HCT116 (cell line): ENCODE measurements around the gene ZBTB21. TPM values are rescaled to one million over a fixed set of nuclear protein-coding genes. Genes with fewer than 3 reads are reported as not detected.

Experiments
- ATAC-seq: fragments of 200-7000 bp; cut with Tn5 transposase; 2 replicates; pipeline ENCODE4 v1.9.1; 2020; ENCODE audit warnings: mild to moderate bottlenecking, moderate library complexity
- BruUV-seq: library from RNA; stranded (reverse); fragments of 400-500 nt; replicated peaks from 2 replicates; lab custom pipeline; 2021; lab: Mats Ljungman, UMichigan
- CTCF ChIA-PET: fragments of 300-600 bp; sonication (Branson Sonifier 250); formaldehyde crosslinking; loops from one replicate; lab custom pipeline; 2021; ENCODE audit warnings: antibody characterized with exemption; lab: Charles Lee
- POLR2A ChIA-PET: fragments of 300-600, 350-600 bp; sonication (Branson Sonifier 250); formaldehyde crosslinking; loops from one replicate; lab custom pipeline; 2021; ENCODE audit warnings: antibody characterized with exemption; lab: Charles Lee
- RAD21 ChIA-PET, 2 experiments: fragments of 300-600 bp; sonication (Branson Sonifier 250); formaldehyde crosslinking; loops; one replicate each; lab custom pipeline; 2023; ENCODE audit warnings: low total read pairs in 2 of 2; ENCODE audit not compliant: uncharacterized antibody in 2 of 2, unreplicated experiment in 2 of 2, low non-redundant PET in 1 of 2; lab: Charles Lee
- DNase-seq: peaks from one replicate; pipeline ENCODE4 v3.0.0-alpha.2; 2010; ENCODE audit warnings: low read depth, low spot score
- H2AFZ ChIP-seq: fragments of 200-600 bp; shearing (Covaris generic), sonication (generic); 2 replicates; pipeline ENCODE4 v1.6.1; 2017; ENCODE audit warnings: low read depth, mixed run types, mixed read lengths, antibody characterized with exemption, low read length; ENCODE audit not compliant: poor library complexity, severe bottlenecking
- H3K27ac ChIP-seq: 2 replicates; pipeline ENCODE4 v1.5.1; 2012; ENCODE audit warnings: low read depth, low read length
- H3K27me3 ChIP-seq: fragments of 200-600 bp; sonication (generic); 2 replicates; pipeline ENCODE4 v1.6.1; 2016; ENCODE audit warnings: mixed run types, low read length, mixed read lengths; ENCODE audit not compliant: insufficient read depth
- H3K36me3 ChIP-seq, 2 experiments: fragments of 200-500 bp in 1 of 2; fragments of 200-600 bp in 1 of 2; sonication (Bioruptor generic) in 1 of 2; sonication (generic) in 1 of 2; 2 replicates each; pipeline versions ENCODE4 v1.5.1 to v1.6.1; 2014 to 2016; ENCODE audit warnings: low read length in 2 of 2, inconsistent platforms in 1 of 2, mixed read lengths in 1 of 2, mixed run types in 1 of 2; ENCODE audit not compliant: insufficient read depth in 2 of 2, control insufficient read depth in 1 of 2
- H3K4me1 ChIP-seq, 2 experiments: fragments of 200-600 bp in 1 of 2; sonication (generic) in 1 of 2; 2 replicates each; pipeline versions ENCODE4 v1.5.1 to v1.6.1; 2012 to 2017; ENCODE audit warnings: low read length in 2 of 2, inconsistent platforms in 1 of 2, mild to moderate bottlenecking in 1 of 2, mixed read lengths in 1 of 2, mixed run types in 1 of 2, moderate library complexity in 1 of 2; ENCODE audit not compliant: insufficient read depth in 2 of 2, control insufficient read depth in 1 of 2
- H3K4me2 ChIP-seq: fragments of 200-600 bp; sonication (generic); 2 replicates; pipeline ENCODE4 v1.6.1; 2017; ENCODE audit warnings: mixed run types, low read length, mixed read lengths
- H3K4me3 ChIP-seq, 2 experiments: fragments of 200-600 bp in 1 of 2; sonication (generic) in 1 of 2; replicated peaks in 1 of 2; 2 replicates each; pipeline ENCODE4 v1.5.1; 2011 to 2016; ENCODE audit warnings: low read length in 2 of 2, control low read depth in 1 of 2, low read depth in 1 of 2, mild to moderate bottlenecking in 1 of 2, mixed read lengths in 1 of 2, mixed run types in 1 of 2
- H3K79me2 ChIP-seq: fragments of 200-600 bp; sonication (generic); 2 replicates; pipeline ENCODE4 v1.6.1; 2017; ENCODE audit warnings: mild to moderate bottlenecking, mixed run types, low read length, moderate library complexity, mixed read lengths; ENCODE audit not compliant: insufficient read depth
- H3K9ac ChIP-seq: fragments of 200-600 bp; sonication (generic); 2 replicates; pipeline ENCODE4 v1.6.1; 2016; ENCODE audit warnings: low read length, mixed read lengths
- H3K9me2 ChIP-seq: fragments of 200-600 bp; sonication (generic), shearing (Covaris generic); 2 replicates; pipeline ENCODE4 v1.6.1; 2017; ENCODE audit warnings: mixed run types, mild to moderate bottlenecking, moderate library complexity; ENCODE audit not compliant: insufficient read depth
- H3K9me3 ChIP-seq, 2 experiments: fragments of 200-500 bp in 1 of 2; fragments of 200-600 bp in 1 of 2; sonication (Bioruptor generic) in 1 of 2; sonication (generic) in 1 of 2; 2 replicates each; pipeline ENCODE4 v1.6.1; 2014 to 2017; ENCODE audit warnings: low read length in 2 of 2, mixed read lengths in 2 of 2, inconsistent platforms in 1 of 2, low read depth in 1 of 2, mild to moderate bottlenecking in 1 of 2, mixed run types in 1 of 2, moderate library complexity in 1 of 2; ENCODE audit not compliant: control insufficient read depth in 1 of 2, insufficient read depth in 1 of 2
- H4K20me1 ChIP-seq: fragments of 200-600 bp; sonication (generic), shearing (Covaris generic); 2 replicates; pipeline ENCODE4 v1.6.1; 2017; ENCODE audit warnings: mixed run types, mild to moderate bottlenecking, moderate library complexity; ENCODE audit not compliant: insufficient read depth
- ATF3 ChIP-seq: IDR thresholded peaks from 2 replicates; pipeline ENCODE4 v1.6.1; 2012
- CBX3 ChIP-seq: IDR thresholded peaks from 2 replicates; pipeline ENCODE4 v1.6.1; 2012; ENCODE audit warnings: low read depth
- CEBPB ChIP-seq: IDR thresholded peaks from 2 replicates; pipeline ENCODE4 v1.6.1; 2012; ENCODE audit warnings: low read depth
- CTCF ChIP-seq, 3 experiments: fragments of 200-600 bp in 1 of 3; sonication (generic) in 1 of 3; IDR thresholded peaks in 2 of 3; conservative IDR thresholded peaks in 1 of 3; 2 replicates each; pipeline ENCODE4 v1.5.1; 2012 to 2017; ENCODE audit warnings: low read depth in 2 of 3, low read length in 2 of 3, antibody characterized with exemption in 1 of 3, borderline replicate concordance in 1 of 3, control low read depth in 1 of 3, mild to moderate bottlenecking in 1 of 3, mixed read lengths in 1 of 3, mixed run types in 1 of 3, moderate library complexity in 1 of 3; ENCODE audit not compliant: insufficient read depth in 1 of 3
- EGR1 ChIP-seq: IDR thresholded peaks from 2 replicates; pipeline ENCODE4 v1.6.1; 2012; ENCODE audit warnings: low read depth
- ELF1 ChIP-seq: IDR thresholded peaks from 2 replicates; pipeline ENCODE4 v1.6.1; 2012; ENCODE audit warnings: low read depth, borderline replicate concordance
- EZH2 ChIP-seq: fragments of 200-600 bp; sonication (generic); IDR thresholded peaks from 2 replicates; pipeline ENCODE4 v1.6.1; 2017; ENCODE audit warnings: antibody characterized with exemption, mixed run types
- EZH2phosphoT487 ChIP-seq: fragments of 200-600 bp; IDR thresholded peaks from 2 replicates; pipeline ENCODE4 v1.6.1; 2018; ENCODE audit warnings: antibody characterized with exemption, borderline replicate concordance
- JUND ChIP-seq: IDR thresholded peaks from 2 replicates; pipeline ENCODE4 v1.6.1; 2012
- POLR2AphosphoS5 ChIP-seq: IDR thresholded peaks from 2 replicates; pipeline ENCODE4 v1.6.1; 2011; ENCODE audit warnings: mild to moderate bottlenecking, low read depth, low read length, moderate library complexity
- RAD21 ChIP-seq: IDR thresholded peaks from 2 replicates; pipeline ENCODE4 v1.6.1; 2012; ENCODE audit warnings: low read depth, mild to moderate bottlenecking
- REST ChIP-seq: IDR thresholded peaks from 2 replicates; pipeline ENCODE4 v1.6.1; 2012; ENCODE audit warnings: low read depth
- SIN3A ChIP-seq: IDR thresholded peaks from 2 replicates; pipeline ENCODE4 v1.6.1; 2012; ENCODE audit warnings: low read depth
- SP1 ChIP-seq: IDR thresholded peaks from 2 replicates; pipeline ENCODE4 v1.6.1; 2012; ENCODE audit warnings: low read depth
- SRF ChIP-seq: IDR thresholded peaks from 2 replicates; pipeline ENCODE4 v1.6.1; 2012; ENCODE audit warnings: low read depth
- TCF7L2 ChIP-seq: IDR thresholded peaks from 2 replicates; pipeline ENCODE4 v1.7.0; 2011; ENCODE audit warnings: borderline replicate concordance, inconsistent platforms; ENCODE audit not compliant: insufficient read depth, insufficient read length; ENCODE audit errors: extremely low read depth
- YY1 ChIP-seq: IDR thresholded peaks from 2 replicates; pipeline ENCODE4 v1.6.1; 2011; ENCODE audit warnings: low read length, low read depth, moderate library complexity, mild to moderate bottlenecking; ENCODE audit not compliant: insufficient replicate concordance; ENCODE audit errors: extremely low read depth
- ZBTB33 ChIP-seq: IDR thresholded peaks from 2 replicates; pipeline ENCODE4 v1.6.1; 2011; ENCODE audit warnings: mild to moderate bottlenecking, low read length, moderate library complexity; ENCODE audit not compliant: insufficient replicate concordance; ENCODE audit errors: extremely low read depth
- ZNF274 ChIP-seq: fragments of 200-500 bp; sonication (Bioruptor generic); IDR thresholded peaks from 2 replicates; pipeline ENCODE4 v1.6.1; 2014; ENCODE audit warnings: mild to moderate bottlenecking, low read depth, low read length, inconsistent platforms
- intact Hi-C: fragments of 100-400 bp; cut with micrococcal nuclease; formaldehyde crosslinking; loops from 2 replicates; pipeline ENCODE4 v1.10.0; 2022
- total RNA-seq: library from RNA; stranded (reverse); gene quantifications from one replicate; pipeline ENCODE4 v1.2.1, GENCODE V29; 2021; ENCODE audit not compliant: unreplicated experiment

ZBTB21 gene
- total RNA-seq, 1 experiment from 2014 or later, result 28.7 TPM

GRCh38 chr21:42040411-42041180 is 30.4 kb upstream of the ZBTB21 start:
- no peak overlapping the region for H3K27ac ChIP-seq
- H3K9me2 ChIP-seq, result no peaks in the 10 kb centered on the region
- H3K79me2 ChIP-seq, result no peaks in the 10 kb centered on the region
- H3K9me3 ChIP-seq, result no peaks in the 10 kb centered on the region
- ChIA-PET CTCF (no interaction called here), POLR2A (no interaction called here), RAD21 (interaction anchor here in 1 of 2 experiments (0.6 kb wide), 1 partner anchor 262 kb away, joined by 5 read pairs; no protein-coding TSS in a partner anchor)
- no TSS peak for BruUV-seq
- H3K4me1 ChIP-seq, result peaks cover 11 to 20% of the 10 kb centered on the region in 2 experiments
- DNase-seq (peak; percentile 79), ATAC-seq (peak; percentile 89)
- H3K36me3 ChIP-seq, result no peaks in the 10 kb centered on the region
- 0 out of 4 replicates have a peak overlapping the region, but pooled peaks of 1 of the 2 experiments have one; percentile 1 for H3K4me3 ChIP-seq
- peak overlapping the region; percentile 56 for H3K4me2 ChIP-seq
- intact Hi-C loops, result no loop called here
- H2AFZ ChIP-seq, result peak overlapping the region; percentile 55
- H3K27me3 ChIP-seq, result no peaks in the 10 kb centered on the region
- no peaks in the 10 kb centered on the region for H4K20me1 ChIP-seq
- peak overlapping the region; percentile 20 for H3K9ac ChIP-seq
- no peak for TF ChIP-seq REST
- peak; percentile 52 for TF ChIP-seq JUND
- peak; percentile 50; the same call in 1 of the 2 replicates for TF ChIP-seq EGR1
- peak; percentile 70 for TF ChIP-seq CEBPB
- no peak for TF ChIP-seq YY1
- no peak for TF ChIP-seq POLR2AphosphoS5
- TF ChIP-seq ATF3, result peak; percentile 79; the same call in 1 of the 2 replicates
- no peak for TF ChIP-seq SIN3A
- no peak for TF ChIP-seq CBX3
- no peak for TF ChIP-seq TCF7L2
- TF ChIP-seq ELF1, result no peak
- no peak for TF ChIP-seq SRF
- no peak for TF ChIP-seq CTCF (IDR thresholded peaks at IDR 0.05 in 2 of 3, conservative IDR thresholded peaks at IDR 0.05 in 1 of 3; ENCODE audit: borderline replicate concordance in 1 of 3, insufficient read depth in 1 of 3, low read depth in 2 of 3, low read length in 2 of 3)
- TF ChIP-seq EZH2phosphoT487, result no peak
- no peak for TF ChIP-seq EZH2
- no peak for TF ChIP-seq ZBTB33
- no peak for TF ChIP-seq ZNF274
- 0 out of 2 replicates have a peak, but pooled peaks have one; percentile 11 for TF ChIP-seq SP1
- no peak for TF ChIP-seq RAD21
